ENCODE measurements around the gene PCDHB4.
A peak's percentile ranks its signal among the peaks of the same experiment; 100 is the strongest.

DNA sequence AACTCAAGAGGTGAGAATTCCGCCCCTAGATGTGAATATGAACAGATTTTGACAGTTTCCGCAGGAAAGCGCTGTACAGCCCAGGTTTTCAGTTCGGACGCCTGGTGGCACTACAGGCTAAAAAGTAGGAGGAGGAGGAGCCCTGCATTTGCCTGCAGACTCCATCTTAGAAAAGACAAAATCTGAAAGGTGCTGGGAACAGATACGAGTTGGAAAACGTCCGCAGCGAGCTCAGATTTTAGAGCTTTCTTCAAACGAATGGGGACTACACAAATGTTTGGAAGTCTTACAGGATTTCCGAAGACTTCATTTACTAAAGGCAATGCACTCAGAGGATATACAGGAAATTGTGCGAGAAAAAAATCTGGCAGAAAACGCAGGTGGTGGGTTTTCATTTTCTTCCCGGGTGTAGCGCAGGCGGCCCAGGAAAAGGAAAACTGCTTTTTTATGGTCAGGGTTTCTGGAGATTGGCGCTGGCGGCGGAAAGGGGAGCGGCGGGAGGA lies 37.1 kb upstream of the PCDHB4 start:
- no peak for TF ChIP-seq SIN3A (IDR thresholded peaks at IDR 0.05; ENCODE audit: borderline replicate concordance, insufficient read depth, low read depth, low read length)
- TF ChIP-seq, protein P1, sequence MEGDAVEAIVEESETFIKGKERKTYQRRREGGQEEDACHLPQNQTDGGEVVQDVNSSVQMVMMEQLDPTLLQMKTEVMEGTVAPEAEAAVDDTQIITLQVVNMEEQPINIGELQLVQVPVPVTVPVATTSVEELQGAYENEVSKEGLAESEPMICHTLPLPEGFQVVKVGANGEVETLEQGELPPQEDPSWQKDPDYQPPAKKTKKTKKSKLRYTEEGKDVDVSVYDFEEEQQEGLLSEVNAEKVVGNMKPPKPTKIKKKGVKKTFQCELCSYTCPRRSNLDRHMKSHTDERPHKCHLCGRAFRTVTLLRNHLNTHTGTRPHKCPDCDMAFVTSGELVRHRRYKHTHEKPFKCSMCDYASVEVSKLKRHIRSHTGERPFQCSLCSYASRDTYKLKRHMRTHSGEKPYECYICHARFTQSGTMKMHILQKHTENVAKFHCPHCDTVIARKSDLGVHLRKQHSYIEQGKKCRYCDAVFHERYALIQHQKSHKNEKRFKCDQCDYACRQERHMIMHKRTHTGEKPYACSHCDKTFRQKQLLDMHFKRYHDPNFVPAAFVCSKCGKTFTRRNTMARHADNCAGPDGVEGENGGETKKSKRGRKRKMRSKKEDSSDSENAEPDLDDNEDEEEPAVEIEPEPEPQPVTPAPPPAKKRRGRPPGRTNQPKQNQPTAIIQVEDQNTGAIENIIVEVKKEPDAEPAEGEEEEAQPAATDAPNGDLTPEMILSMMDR (IDR thresholded peaks at IDR 0.05) = peak; percentile 89
- TF ChIP-seq, protein P2, sequence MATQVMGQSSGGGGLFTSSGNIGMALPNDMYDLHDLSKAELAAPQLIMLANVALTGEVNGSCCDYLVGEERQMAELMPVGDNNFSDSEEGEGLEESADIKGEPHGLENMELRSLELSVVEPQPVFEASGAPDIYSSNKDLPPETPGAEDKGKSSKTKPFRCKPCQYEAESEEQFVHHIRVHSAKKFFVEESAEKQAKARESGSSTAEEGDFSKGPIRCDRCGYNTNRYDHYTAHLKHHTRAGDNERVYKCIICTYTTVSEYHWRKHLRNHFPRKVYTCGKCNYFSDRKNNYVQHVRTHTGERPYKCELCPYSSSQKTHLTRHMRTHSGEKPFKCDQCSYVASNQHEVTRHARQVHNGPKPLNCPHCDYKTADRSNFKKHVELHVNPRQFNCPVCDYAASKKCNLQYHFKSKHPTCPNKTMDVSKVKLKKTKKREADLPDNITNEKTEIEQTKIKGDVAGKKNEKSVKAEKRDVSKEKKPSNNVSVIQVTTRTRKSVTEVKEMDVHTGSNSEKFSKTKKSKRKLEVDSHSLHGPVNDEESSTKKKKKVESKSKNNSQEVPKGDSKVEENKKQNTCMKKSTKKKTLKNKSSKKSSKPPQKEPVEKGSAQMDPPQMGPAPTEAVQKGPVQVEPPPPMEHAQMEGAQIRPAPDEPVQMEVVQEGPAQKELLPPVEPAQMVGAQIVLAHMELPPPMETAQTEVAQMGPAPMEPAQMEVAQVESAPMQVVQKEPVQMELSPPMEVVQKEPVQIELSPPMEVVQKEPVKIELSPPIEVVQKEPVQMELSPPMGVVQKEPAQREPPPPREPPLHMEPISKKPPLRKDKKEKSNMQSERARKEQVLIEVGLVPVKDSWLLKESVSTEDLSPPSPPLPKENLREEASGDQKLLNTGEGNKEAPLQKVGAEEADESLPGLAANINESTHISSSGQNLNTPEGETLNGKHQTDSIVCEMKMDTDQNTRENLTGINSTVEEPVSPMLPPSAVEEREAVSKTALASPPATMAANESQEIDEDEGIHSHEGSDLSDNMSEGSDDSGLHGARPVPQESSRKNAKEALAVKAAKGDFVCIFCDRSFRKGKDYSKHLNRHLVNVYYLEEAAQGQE (IDR thresholded peaks at IDR 0.05; ENCODE audit: insufficient read depth in 1 of 2, low read depth in 2 of 2, low read length in 1 of 2) = no peak
- no peak for TF ChIP-seq POLR2AphosphoS5 (IDR thresholded peaks at IDR 0.05; ENCODE audit: low read depth, low read length)

Measured in Panc1 (cell line).